Lower leg skin (tissue), 3 donors: ENCODE results near the gene TRIO.

Experiments
- POLR2A ChIP-seq, 2 donors: fragments of 450-650 bp; IDR thresholded peaks; one replicate each; pipeline ENCODE4 v1.6.1; 2016 to 2017; ENCODE audit warnings: antibody characterized with exemption in 2 of 2, mild to moderate bottlenecking in 1 of 2, moderate library complexity in 1 of 2
- TF ChIP-seq, protein P1 (sequence below), 3 donors: fragments of 450-650 bp; IDR thresholded peaks; one replicate each; pipeline ENCODE4 v1.5.1; 2016; ENCODE audit warnings: antibody characterized with exemption in 3 of 3, mild to moderate bottlenecking in 3 of 3, moderate library complexity in 2 of 3

DNA sequence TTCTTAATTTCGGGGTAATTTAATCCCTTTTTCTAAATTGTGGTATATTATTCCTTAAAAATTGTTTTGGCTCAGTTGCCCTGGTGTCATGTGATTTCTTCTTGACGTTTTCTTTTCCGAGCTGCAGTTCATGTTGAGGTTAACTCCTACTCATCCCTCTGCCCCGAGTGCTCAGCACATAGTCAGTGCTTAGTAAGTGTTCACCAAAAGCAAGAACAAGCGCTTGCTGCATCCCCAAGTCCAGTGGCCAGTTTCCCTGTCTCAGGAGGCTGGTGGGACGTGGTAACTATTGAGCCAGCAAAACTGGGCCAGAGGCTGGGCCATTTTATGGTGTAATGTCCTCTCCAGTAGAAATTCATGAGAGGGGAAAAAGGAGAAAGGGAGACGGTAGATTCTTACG lies 23.3 kb downstream of the TRIO start:
- TF ChIP-seq, protein P1, sequence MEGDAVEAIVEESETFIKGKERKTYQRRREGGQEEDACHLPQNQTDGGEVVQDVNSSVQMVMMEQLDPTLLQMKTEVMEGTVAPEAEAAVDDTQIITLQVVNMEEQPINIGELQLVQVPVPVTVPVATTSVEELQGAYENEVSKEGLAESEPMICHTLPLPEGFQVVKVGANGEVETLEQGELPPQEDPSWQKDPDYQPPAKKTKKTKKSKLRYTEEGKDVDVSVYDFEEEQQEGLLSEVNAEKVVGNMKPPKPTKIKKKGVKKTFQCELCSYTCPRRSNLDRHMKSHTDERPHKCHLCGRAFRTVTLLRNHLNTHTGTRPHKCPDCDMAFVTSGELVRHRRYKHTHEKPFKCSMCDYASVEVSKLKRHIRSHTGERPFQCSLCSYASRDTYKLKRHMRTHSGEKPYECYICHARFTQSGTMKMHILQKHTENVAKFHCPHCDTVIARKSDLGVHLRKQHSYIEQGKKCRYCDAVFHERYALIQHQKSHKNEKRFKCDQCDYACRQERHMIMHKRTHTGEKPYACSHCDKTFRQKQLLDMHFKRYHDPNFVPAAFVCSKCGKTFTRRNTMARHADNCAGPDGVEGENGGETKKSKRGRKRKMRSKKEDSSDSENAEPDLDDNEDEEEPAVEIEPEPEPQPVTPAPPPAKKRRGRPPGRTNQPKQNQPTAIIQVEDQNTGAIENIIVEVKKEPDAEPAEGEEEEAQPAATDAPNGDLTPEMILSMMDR (IDR thresholded peaks at IDR 0.05) = no peak
- TF ChIP-seq POLR2A (IDR thresholded peaks at IDR 0.05) = no peak
